Loucy (cell line): ENCODE data around the gene KRTCAP3.

ENCODE experiments used
- CTCF ChIP-seq: fragments of 200-600 bp; sonication (generic); conservative IDR thresholded peaks from 2 replicates; pipeline ENCODE4 v1.5.1; 2014; ENCODE audit warnings: mild to moderate bottlenecking, antibody characterized with exemption, low read length
- EZH2phosphoT487 ChIP-seq: fragments of 200-600 bp; IDR thresholded peaks from 2 replicates; pipeline ENCODE4 v1.6.1; 2018; ENCODE audit warnings: antibody characterized with exemption, mild to moderate bottlenecking, moderate library complexity, borderline replicate concordance

- TF ChIP-seq CTCF (no peak), EZH2phosphoT487 (no peak)
Measured at GRCh38 chr2:27445155-27445554, 3.0 kb downstream of the KRTCAP3 start.
